GM23338 (cell line): Measurements from ENCODE around the gene GSTM5.

Source experiments
- CTCF ChIP-seq, 2 experiments: fragments of 200-600 bp in 1 of 2; sonication (generic) in 1 of 2; conservative IDR thresholded peaks; 2 replicates each; pipeline versions ENCODE4 v1.5.1 to v1.6.1; 2016 to 2017; ENCODE audit warnings: antibody characterized with exemption in 2 of 2, low read depth in 2 of 2, mild to moderate bottlenecking in 2 of 2, moderate library complexity in 1 of 2
- EZH2phosphoT487 ChIP-seq: fragments of 200-600 bp; sonication (generic); IDR thresholded peaks from one replicate; pipeline ENCODE4 v1.8.1; 2018; ENCODE audit warnings: antibody characterized with exemption; ENCODE audit not compliant: unreplicated experiment
- ZNF114 ChIP-seq: fragments of 250-450 bp; sonication (Bioruptor Pico); IDR thresholded peaks from 2 replicates; pipeline ENCODE4 v1.5.0; 2020; ENCODE audit warnings: mild to moderate bottlenecking, moderate library complexity

DNA sequence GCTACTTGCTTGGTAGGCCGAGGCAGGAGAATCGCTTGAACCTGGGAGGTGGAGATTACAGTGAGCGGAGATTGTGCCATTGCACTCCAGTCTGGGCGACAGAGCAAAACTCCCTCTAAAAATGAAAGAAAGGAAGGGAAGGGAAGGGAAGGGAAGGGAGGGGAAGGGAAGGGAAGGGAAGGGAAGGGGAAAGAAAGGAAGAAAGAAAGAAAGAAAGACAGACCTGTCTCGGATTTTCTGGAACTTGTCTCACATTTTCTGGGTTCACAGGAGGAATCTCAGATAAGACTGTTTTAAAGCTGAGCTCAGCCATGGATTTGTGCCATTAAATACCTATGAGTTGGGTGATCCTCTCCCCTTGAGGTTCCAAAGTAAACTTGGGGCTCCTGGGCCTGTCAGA, 12.9 kb downstream of the GSTM5 start:
- TF ChIP-seq EZH2phosphoT487 (no peak), CTCF (conservative IDR thresholded peaks at IDR 0.05; ENCODE audit: low read depth in 2 of 2) (no peak), ZNF114 (no peak)
